ENCODE measurements around the gene SAMHD1. TPM values are rescaled to one million over a fixed set of nuclear protein-coding genes. Genes with fewer than 3 reads are reported as not detected.

The SAMHD1 gene
- total and polyA plus RNA-seq, 2 donors (not counting 1 experiment from before 2014, with no cell fraction given), result 7.9 to 12.8 TPM

DNA sequence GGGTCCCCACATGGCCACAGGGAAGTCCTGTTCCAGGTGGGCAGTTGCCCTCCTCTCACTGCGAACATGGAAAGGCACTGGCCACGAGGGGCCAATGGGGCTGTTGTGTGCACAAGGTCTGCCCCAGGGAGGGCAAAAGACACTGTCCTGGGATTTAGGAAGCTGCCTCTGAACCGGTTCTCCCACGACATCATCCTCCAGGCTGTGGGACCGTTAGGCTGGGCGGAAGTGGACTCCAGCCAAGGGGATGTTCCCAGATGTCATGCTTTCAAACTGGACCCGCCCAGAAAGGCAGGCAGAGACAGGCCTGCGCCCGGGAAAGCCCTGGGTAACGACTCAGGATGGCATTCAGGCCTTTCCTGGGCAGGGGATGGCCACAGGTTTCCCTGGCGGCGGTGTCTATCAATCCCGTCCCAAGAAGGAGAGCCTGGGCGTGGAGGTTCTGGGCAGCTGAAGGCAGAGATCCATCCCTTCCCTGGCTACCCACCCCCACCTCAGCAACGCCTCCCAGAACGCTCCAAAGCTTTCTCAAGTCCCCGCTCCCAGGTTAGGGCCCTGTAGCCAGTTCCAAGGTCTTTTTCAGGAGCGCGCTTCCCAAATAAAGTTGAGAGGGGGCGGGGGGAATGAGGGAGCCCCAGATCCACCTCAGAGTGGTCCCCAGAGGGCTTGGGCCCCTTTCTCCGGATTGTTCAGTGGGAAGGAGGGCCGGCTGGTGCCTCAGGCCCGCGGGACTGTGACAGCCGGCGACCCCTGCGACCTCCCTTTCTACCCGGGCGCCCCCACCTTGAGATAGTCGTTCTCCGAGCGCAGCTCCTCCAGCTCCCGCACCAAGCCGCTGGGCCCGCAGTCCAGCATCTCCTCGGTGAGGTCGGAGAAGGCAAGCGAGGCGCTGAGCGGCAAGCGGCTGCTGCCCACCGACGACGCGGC is 89.4 kb downstream of the SAMHD1 start:
- TF ChIP-seq EZH2 (IDR thresholded peaks at IDR 0.05; ENCODE audit: borderline replicate concordance, insufficient read depth, low read depth, low read length, poor library complexity, severe bottlenecking), result no peak
- TF ChIP-seq, protein P1, sequence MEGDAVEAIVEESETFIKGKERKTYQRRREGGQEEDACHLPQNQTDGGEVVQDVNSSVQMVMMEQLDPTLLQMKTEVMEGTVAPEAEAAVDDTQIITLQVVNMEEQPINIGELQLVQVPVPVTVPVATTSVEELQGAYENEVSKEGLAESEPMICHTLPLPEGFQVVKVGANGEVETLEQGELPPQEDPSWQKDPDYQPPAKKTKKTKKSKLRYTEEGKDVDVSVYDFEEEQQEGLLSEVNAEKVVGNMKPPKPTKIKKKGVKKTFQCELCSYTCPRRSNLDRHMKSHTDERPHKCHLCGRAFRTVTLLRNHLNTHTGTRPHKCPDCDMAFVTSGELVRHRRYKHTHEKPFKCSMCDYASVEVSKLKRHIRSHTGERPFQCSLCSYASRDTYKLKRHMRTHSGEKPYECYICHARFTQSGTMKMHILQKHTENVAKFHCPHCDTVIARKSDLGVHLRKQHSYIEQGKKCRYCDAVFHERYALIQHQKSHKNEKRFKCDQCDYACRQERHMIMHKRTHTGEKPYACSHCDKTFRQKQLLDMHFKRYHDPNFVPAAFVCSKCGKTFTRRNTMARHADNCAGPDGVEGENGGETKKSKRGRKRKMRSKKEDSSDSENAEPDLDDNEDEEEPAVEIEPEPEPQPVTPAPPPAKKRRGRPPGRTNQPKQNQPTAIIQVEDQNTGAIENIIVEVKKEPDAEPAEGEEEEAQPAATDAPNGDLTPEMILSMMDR (IDR thresholded peaks at IDR 0.05), result no peak
- Histone ChIP-seq H2AFZ (ENCODE audit: insufficient read depth, low read depth, low read length, poor library complexity, severe bottlenecking) (no peak overlapping the region), H3K79me2 (ENCODE audit: control insufficient read depth, insufficient read depth, low read length) (peaks cover 47% of the 10 kb centered on the region), H3K4me1 (ENCODE audit: control insufficient read depth in 2 of 2, insufficient read depth in 2 of 2, low read length in 2 of 2) (peaks cover 46 to 49% of the 10 kb centered on the region in 2 donors), H4K20me1 (ENCODE audit: control insufficient read depth, insufficient read depth, low read length, poor library complexity, severe bottlenecking) (peaks cover 17% of the 10 kb centered on the region), H3K4me3 (ENCODE audit: control extremely low read depth in 1 of 5, extremely low read depth in 1 of 5, insufficient read depth in 1 of 5, low read depth in 2 of 5, low read length in 4 of 5) (peak overlapping the region in 4 of 5 experiments; percentile 31 to 65 (median 48)), H3K9me3 (ENCODE audit: control extremely low read depth in 1 of 3, control insufficient read depth in 2 of 3, insufficient read depth in 1 of 3, low read length in 2 of 3) (no peaks in the 10 kb centered on the region), H3K27ac (ENCODE audit: low read length in 2 of 2) (no peak overlapping the region), H3K4me2 (replicated peaks; ENCODE audit: low read depth, low read length, poor library complexity, severe bottlenecking) (peak overlapping the region; percentile 82), H3K27me3 (replicated peaks in 1 of 4; ENCODE audit: control extremely low read depth in 1 of 4, control insufficient read depth in 3 of 4, insufficient read depth in 4 of 4, low read length in 3 of 4) (no peaks in the 10 kb centered on the region), H3K9ac (ENCODE audit: low read length) (peak overlapping the region; percentile 55), H3K36me3 (replicated peaks in 1 of 2; ENCODE audit: control extremely low read depth in 1 of 2, control insufficient read depth in 1 of 2, extremely low read depth in 1 of 2, insufficient read depth in 2 of 2, low read length in 1 of 2) (peaks cover 0 to 6% of the 10 kb centered on the region in 2 experiments)
- no peaks in the 10 kb centered on the region for H3K9me3 Mint-ChIP-seq (ENCODE audit: insufficient read depth)
- ATAC-seq (ENCODE audit: low read depth) (no peak), DNase-seq (no peak)
- ChIA-PET POLR2A (interaction anchor here (0.7 to 2.8 kb wide), 3 partner anchors 15 to 68 kb away, joined by 3 to 10 read pairs (median 4); no protein-coding TSS in a partner anchor), CTCF (interaction anchor here (0.7 to 6.1 kb wide), 12 partner anchors 13 to 249 kb away, joined by 3 to 80 read pairs (median 14); partner anchors contain the start of gene NDRG3)
- H3K27me3 Mint-ChIP-seq, result no peaks in the 10 kb centered on the region
- H3K4me1 Mint-ChIP-seq, result peaks cover 69% of the 10 kb centered on the region
- peak overlapping the region; percentile 50 for H3K27ac Mint-ChIP-seq
- WGBS (ENCODE audit: insufficient coverage), result 58% methylated on average over 42 of the region's 45 CpGs
- H3K4me3 Mint-ChIP-seq, result peak overlapping the region; percentile 60
- intact Hi-C loops (cut with micrococcal nuclease), result loop anchor here (2.0 to 10.0 kb wide), 3 partner anchors 19 to 397 kb away; no protein-coding TSS in a partner anchor
